ENCODE measurements around the gene TMOD2.
"Not testable (repeated sequence)": the region's sequence is repeated elsewhere in the genome, so short reads cannot be mapped to it uniquely, and the experiment has no call there.

TMOD2 gene

DNA sequence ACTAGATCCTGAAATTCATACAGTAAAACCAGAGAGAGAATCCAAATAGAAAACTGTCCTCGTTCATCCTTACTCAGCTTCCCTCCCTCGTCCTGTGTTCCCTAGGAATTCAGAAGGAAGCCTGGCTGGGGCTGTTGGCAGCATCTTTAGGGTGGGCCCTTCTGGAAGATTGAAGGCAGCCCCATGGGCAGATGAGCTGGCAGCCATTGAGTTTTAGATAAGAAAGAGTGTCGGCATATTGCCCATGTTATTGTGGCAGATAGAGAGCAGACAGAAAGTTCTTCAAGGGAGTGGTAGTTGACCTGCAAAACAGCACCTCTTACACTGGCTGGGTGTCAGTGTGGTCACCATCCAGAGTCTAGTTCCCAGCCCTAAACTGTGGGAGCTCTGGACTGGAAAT is 23.5 kb downstream of the TMOD2 start:
- no peak for DNase-seq (ENCODE audit: low read depth)

DNA sequence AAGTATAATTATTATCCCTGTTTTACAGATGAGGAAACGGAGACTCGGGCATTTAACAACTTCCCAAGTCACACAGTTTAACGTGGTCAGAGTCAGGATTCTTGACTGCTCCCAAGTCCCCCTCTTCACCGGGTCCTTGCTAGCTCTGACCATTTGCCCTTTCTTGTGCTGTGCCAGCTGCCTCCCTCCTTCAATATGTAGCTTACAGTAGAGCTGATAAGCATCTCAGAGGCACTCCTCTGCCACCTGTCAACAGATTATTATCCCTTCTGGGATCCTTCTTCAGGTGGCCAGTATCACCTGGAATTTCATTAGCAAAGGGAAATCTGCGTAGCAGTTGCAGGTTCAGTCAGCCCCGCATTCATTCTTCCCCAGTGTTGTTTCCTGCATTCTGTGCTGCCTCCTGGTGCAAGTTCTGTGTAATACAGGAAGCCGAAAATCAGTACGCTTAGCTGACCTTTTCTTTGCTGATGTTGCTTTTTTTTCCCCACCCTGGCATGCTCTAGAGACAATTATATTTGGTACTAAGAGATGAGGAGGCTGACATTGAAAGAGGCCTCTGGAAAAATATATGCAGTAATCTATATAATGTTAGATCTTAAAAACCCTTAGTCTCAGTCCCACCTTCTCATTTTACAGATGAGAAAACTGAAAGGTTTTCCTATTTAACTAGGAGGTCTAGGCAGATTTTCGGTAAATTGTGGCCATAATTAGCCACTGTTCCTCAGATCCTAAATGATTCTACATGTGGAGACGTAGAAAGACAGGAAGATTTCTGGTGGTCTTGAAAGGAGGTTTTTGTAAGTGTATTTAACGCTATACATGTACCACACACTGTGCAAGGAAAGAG is 24.8 kb downstream of the TMOD2 start:
- DNase-seq (ENCODE audit: low read depth) = no peak

DNA sequence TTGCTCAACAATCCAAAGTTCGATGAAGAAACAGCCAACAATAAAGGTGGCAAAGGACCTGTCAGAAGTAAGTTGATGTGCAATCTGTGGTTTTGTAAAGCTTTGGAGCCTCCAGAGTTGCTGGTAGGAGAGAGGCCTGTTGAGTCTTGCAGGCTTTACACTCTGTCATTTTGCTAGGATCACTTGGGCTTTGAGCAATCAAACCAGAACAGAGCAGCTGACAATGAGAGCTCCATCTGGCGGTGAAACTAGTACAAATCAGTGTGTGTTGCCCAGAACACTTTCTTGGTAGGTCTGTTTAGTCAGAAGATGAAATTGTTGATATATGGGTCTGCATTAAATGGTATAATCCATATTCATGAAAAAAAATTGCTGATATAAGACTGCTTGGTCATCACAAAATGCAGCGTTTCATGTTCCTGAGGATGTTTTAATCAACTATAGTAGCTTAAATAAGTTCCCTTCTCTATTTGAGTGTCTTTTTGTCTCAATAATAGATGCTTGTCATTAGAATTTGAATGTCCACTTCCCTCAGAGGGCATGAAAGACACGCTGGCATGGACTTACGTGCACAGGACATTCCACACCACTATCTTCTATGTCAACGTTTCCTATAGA is 25.7 kb downstream of the TMOD2 start:
- peak; percentile 60 for DNase-seq (ENCODE audit: low read depth)

DNA sequence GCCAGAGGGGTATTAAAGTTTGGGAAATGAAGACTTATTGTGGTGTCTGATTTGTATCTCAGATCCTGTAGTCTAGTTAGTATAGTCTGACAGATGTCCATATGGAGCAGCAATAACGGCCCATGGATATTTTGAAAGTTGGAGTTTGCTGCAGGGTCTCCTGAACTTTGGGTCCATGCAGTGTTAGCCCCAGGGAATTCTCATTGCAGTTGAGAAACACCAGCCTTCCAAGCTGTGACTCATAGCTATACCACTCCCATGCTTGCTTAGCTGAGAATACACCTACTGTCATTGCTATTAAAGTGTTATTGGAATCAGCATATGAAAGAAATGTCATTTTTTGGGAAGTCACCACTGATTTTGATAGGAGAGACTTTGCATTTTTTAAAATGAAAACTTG is 29.2 kb downstream of the TMOD2 start:
- no peak for DNase-seq (ENCODE audit: low read depth)

DNA sequence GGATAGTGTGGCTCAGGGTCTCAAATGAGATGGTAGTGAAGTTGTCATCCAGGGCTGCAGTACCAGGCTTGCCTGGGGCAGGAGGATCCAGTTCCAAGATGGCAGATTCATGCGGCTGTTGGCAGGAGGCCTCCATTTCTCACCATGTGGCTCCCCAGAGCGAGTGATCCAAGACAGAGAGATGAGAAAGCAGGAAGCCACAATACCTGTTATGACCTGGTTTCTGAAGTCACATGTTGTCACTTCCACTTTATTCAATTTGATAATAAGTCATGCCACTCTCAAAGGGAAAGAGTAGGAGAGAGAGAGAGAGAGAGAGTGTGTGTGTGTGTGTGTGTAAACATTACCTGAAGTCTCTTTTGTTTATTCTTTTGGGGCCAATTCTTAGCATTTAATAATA is 30.1 kb downstream of the TMOD2 start:
- DNase-seq (ENCODE audit: low read depth) = no peak

DNA sequence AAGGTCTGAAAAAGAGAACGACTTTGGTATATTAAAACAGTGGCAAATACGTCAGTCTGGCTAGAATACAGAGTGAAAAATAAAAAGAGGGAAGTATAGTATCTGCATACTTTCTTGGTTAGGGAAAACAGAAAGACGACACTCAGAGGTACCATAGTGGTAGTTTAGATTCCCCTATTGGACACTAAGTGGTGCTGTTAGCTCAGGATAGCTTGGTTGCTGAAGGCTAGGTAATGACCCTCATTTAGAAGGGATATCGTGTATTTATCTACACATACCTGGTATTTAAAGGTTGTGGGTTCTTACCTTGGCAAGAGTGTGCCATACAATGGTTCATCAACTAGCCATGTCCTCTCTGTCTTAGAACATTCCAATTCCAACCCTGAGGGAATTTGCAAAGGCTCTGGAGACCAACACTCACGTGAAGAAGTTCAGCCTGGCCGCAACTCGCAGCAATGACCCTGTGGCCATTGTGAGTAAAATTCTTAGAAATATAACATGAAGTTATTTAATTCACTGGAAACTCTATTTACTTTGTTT is 31.0 kb downstream of the TMOD2 start:
- DNase-seq (ENCODE audit: low read depth) = no peak

DNA sequence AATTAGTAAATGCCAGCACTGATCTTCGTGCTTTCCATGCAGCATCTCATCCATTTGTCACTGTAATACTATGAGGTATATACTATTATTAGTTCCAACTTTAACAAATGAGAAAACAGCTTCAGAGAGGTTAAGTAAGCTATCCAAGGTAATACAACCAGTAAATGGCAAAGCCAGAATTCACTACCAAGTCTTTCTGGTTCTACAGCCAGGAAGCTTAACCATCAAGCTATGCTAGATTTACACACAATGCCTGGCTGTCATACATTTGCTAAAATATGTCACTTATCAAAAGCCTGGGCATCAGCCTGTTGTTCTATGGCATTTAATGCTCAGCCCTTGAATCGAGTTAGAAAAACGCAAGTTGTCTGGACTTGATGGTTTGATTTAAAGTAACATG is 32.6 kb downstream of the TMOD2 start:
- no peak for DNase-seq (ENCODE audit: low read depth)

DNA sequence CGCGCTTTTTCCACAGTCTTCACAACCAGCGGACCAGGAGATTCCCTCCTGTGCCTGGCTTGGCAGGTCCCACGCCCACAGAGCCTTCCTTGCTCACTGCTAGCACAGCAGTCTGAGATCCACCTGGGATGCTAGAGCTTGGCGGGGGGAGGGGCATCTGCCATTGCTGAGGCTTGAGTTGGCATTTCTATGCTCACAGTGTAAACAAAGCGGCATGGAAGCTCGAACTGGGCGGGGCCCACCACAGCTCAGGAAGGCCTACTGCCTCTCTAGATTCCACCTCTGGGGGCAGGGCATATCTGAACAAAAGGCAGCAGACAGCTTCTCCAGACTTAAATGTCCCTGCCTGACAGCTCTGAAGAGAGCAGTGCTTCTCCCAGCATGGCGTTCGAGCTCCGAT is 35.7 kb downstream of the TMOD2 start:
- not testable (repeated sequence) for DNase-seq (ENCODE audit: low read depth)

DNA sequence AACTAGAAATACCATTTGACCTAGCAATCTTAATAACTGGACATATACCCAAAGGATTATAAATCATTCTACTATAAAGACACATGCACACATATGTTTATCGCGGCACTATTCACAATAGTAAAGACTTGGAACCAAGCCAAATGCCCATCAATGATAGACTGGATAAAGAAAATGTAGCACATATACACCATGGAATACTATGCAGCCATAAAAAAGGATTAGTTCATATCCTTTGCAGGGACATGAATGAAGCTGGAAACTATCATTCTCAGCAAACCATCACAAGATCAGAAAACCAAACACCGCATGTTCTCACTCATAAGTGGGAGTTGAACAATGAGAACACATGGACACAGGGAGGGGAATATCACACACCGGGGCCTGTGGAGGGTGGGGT is 41.1 kb downstream of the TMOD2 start:
- not testable (repeated sequence) for DNase-seq (ENCODE audit: low read depth)

DNA sequence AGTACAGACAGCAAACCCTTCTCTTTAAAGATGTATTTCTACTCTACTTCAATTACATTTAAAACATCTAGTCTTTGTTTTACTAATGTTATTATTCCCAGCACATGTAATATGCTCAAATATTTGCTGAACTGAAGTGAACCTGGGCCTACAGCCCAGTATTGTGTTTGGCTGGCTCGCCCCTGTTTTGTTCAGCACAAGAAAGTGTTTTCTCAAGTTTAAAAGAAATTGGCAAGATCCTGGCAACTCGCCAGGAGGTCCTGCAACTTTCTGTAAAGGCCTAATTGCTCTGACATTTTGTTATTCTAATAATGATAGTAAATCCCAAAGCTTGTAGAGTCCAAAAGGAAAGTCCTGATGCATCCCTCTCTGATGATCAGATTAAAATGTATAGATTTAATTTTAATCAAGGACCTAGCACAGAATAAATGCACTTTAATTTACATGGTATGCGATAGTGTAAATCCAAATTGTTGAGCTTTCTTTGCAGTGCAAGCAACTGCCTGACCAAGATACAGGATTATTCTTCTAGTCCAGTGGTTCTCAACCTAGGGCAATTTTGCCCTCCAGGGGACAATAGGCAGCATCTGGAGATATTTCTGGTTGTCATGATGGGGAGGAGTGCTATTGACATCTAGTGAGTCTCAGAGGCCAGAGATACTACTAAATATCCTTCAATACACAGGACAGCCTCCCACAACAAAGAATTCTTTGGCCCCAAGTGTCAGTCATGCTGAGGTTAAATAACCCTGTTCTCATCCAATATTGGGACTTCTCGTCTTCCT is 42.3 kb downstream of the TMOD2 start:
- no peak for DNase-seq (ENCODE audit: low read depth)

DNA sequence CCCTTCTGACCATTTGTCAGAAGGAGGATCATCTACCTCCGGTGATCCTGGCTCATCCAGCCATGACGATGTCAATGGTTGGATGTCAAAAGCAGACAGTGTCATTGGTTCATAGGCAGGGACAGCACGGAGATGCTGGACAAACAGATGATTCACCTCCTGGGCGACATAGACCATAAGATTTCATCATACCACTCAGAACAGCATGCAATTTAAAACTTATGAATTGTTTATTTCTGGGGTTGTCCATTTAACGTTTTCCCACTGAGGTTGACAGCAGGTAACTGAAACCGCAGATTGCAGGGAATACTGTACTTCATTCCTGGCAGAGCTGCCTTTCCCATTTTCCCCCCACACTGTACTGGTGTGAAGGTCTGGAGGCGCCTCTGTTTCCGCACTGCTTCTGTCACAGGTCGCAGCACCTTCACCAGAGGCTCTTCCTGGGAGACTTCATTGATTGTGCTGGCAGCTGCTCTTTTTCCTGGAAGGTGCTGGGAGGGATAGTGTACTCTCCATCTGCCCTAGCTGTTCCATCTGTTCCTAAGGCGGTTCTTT is 45.5 kb downstream of the TMOD2 start:
- no peak for DNase-seq (ENCODE audit: low read depth)

DNA sequence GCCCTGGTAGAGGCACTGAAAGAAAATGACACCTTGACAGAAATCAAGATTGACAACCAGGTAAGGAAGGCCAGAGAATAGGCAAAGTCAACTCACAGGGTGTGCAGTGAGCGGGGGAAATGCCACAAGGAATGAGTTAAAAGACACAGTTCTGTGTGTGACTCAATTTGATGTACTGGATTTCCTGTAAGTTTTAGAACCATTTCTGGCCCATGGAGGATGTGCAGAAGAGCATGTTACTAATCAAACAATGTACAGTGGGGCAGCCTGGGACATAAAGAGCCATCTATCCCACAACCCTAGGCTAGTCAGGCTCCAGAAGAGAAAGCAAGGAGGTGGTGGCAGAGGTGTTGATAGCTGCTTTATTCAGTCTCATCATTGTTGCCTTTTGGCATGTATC is 46.9 kb downstream of the TMOD2 start:
- no peak for DNase-seq (ENCODE audit: low read depth)

DNA sequence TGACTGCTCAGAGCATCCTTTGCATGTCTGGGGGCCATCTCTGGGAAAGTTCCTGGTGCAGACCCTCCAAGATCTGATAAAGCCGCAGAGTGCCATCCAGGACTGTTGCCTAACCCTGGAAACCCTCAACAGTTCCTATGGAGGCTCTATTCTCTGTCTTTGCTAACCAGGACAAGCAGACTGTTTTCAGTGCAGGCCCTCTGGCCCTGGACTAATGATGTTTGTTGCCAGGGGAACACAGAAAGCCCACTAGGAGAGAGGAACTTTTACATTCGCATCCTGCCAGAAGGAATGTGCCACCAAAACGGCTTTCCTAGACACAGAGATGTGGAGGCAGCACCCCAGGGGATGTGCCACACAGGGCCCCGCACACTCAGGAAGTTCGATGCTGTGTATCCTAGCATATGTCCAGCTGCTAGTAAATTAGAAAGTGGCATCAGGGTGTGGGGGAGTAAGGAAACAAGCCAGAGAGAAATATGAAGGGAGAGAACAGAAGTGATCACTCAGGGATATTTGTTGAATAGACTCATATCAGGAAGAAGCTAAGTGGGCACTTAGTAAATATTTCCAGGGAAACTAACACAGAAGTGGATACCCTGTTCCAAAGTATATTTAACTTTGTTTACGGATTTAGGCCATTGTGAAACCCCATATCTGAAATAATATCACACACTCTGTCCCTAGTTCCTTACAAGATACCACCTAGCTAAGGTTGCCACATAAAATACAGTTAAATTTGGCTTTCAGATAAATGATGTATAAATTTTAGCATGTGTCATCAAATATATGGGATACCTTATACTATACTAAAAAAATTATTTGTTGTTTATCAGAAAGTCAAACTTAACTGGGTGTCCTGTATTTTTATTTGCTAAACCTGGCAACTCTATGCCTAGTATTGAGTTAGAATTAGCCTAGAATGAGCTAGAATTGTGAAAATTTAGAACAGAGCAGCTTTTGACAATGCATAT is 48.2 kb downstream of the TMOD2 start:
- no peak for DNase-seq (ENCODE audit: low read depth)

DNA sequence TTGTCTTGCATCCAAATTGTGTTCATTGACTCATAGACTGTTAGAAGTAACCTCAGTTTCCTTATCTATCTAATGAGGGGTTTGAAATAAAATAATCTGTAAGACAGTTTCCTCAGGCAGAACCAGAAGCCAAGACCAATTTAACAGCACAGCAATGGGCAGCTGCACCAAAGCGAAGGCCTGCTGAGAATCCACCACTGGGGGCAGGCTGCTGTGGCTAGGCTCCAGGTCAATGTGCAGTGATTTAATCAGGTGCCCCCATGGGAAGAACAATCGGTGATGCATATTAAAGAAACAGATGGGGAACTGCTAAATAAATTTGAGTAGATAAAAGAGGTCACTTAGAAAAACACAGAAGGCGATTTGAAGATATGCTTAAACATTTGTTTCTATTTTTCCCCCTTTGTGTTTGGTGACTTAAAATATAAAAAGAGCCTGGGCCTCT is 50.0 kb downstream of the TMOD2 start:
- DNase-seq (ENCODE audit: low read depth) = no peak

DNA sequence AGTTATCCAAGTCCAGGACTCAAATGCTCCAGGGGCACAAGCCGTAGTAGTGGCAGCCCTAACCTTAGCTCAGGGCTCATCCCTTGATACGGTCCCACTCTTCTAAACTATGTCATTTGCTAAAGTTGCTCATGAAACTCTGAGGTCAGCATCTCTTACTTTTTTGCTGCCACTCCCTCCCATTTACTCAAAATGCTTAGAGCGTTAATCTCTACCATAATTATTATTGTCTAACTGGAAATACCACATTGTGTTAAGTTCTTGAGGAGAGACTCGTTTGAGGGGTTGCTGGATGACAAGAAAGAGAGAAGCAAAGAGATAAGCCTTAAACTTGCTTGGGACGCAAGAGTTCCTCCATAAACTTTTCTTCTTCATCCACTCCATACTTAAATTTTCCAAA is 51.2 kb downstream of the TMOD2 start:
- no peak for DNase-seq (ENCODE audit: low read depth)

DNA sequence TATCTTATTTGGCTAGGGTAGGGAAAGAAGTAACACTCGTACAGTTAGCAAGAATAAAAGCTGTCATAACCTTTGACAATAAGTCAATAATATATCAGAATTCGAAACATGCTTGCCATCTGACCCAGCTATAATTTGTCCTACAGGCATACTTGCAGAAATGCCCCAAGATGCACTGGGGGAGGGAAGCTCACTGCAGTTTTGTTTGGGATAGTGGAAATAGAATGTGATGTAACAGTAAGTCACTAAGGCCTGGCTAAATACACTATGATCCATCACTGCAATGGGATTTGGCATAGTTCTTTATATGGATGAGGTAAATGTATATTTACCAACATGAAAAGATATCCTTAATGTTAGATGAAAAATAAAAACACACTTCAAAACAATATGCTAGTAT is 52.6 kb downstream of the TMOD2 start:
- no peak for DNase-seq (ENCODE audit: low read depth)

DNA sequence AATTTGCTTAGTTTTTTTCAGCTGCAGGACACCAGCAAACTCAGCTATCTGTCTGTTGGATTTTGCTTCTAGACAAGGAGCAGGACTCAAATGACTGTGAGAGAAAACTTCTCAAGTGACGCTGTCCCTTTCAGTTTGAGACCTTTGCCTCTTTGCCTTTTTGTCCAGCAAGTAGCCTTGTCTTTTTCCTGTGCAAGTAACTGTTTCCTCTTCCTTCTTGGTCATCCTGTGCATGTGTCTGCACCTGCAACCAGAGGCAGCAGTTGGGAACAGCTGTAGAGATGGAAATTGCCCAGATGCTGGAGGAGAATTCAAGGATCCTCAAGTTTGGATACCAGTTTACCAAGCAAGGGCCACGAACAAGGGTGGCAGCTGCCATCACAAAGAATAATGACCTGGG is 54.7 kb downstream of the TMOD2 start:
- no peak for DNase-seq (ENCODE audit: low read depth)

DNA sequence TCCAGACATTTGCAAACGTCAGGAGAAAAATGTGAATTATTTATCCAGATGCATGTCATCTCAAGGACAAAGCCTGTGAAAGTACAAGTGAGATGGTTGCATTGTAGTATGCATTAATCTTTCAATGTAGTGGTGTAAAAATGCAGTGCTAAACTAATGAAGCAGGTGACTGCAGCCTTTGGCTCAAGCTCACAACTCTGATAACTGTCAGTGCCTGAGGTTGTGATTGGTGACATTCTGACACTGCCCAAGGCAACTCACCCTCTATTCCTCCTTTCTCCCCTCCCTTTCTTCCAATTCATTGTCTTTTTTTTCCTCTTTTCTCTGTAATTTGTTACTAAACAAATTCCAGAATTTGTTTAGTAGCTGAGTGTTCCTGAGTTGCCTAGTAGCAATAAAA is 58.1 kb downstream of the TMOD2 start:
- no peak for DNase-seq (ENCODE audit: low read depth)

DNA sequence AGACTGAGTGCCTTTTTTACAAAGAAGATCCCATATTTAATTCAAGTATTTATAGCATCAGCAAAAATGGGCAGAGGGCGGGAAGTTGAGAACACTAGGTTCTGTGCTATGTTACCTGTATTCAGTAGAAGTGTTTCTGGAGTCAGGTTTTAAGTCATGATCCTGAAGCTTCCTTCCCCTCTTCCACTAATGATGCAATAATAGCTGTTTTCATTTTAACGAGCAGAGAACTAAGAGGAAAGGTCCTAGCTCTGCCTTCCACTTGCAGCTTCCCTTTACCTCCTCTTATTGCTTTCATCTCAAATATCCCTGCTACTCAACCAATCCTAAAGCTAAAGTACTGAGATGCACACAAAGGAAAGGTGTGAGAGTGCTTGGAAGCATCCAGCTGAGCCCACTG is 61.2 kb downstream of the TMOD2 start:
- no peak for DNase-seq (ENCODE audit: low read depth)

DNA sequence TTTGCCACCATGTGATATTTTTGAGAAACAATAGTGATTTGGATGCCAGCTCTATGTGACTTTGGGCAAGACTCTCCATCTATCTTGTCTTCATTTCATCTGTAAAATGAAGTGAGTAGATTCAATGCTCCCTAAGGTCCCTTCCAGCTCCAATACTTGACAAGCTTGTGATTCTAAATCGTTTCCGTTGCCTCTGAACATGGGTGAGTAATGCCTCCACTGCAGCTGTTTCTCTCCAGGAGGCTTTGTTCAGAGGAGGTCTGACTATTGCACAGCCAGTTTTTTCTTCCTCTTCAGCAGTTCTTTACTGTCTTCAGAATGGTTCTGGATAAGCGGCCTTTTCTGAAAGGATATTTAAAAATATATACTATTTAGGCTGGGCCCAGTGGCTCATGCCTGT is 63.2 kb downstream of the TMOD2 start:
- no peak for DNase-seq (ENCODE audit: low read depth)

DNA sequence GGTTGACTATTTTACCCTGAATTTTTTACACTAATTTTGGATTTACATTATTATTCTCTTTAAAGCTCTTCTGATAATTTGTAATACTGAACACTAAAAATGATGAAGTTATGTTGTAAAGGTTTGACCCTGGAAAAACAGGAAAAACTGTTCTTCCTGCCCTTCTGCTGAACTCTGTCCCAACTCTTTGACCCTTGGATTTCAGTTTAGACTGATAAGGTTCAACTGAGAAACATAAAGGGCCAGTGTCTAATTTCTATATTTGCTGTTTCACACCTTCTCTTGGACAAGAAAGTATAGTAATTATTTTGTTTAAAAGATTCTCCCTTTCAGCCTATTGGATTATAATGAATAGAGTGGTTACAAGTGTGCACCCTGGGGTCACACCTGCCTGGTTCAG is 65.2 kb downstream of the TMOD2 start:
- DNase-seq (ENCODE audit: low read depth) = no peak
